ENCODE data around the gene MYO5B.
"Not testable (repeated sequence)": the region's sequence is repeated elsewhere in the genome, so short reads cannot be mapped to it uniquely, and the experiment has no call there.

Gene MYO5B

GRCh38 chr18:49834258-49834657 is 360.7 kb downstream of the MYO5B start:
- no peak for DNase-seq (ENCODE audit: low spot score)

- DNase-seq (ENCODE audit: low spot score), result no peak
Measured at GRCh38 chr18:49833814-49834213, 361.1 kb downstream of the MYO5B start.

GRCh38 chr18:49832221-49832647 is 362.7 kb downstream of the MYO5B start:
- no peak for DNase-seq (ENCODE audit: low spot score)

- DNase-seq (ENCODE audit: low spot score), result no peak
Measured at GRCh38 chr18:49827996-49828395, 367.0 kb downstream of the MYO5B start.

GRCh38 chr18:49819823-49820671 is 374.9 kb downstream of the MYO5B start:
- DNase-seq (ENCODE audit: low spot score), result no peak

- DNase-seq (ENCODE audit: low spot score), result no peak
Measured at GRCh38 chr18:49819071-49819662, 375.8 kb downstream of the MYO5B start.

- no peak for DNase-seq (ENCODE audit: low spot score)
Measured at GRCh38 chr18:49817947-49818346, 377.0 kb downstream of the MYO5B start.

- DNase-seq (ENCODE audit: low spot score), result no peak
Measured at GRCh38 chr18:49815927-49816326, 379.0 kb downstream of the MYO5B start.

GRCh38 chr18:49814147-49814499 is 380.8 kb downstream of the MYO5B start:
- peak; percentile 67 for DNase-seq (ENCODE audit: low spot score)

- peak; percentile 91 for DNase-seq (ENCODE audit: low spot score)
Measured at GRCh38 chr18:49813319-49814146, 381.4 kb downstream of the MYO5B start, which contains the start of gene ACAA2. TSS of gene ACAA2 (minus strand) at chr18:49813533. CDS start at chr18:49813484, 49 bp downstream.

GRCh38 chr18:49813069-49813318 is 382.0 kb downstream of the MYO5B start:
- DNase-seq (ENCODE audit: low spot score), result peak; percentile 52

- DNase-seq (ENCODE audit: low spot score), result no peak
Measured at GRCh38 chr18:49812286-49813068, 382.5 kb downstream of the MYO5B start.

- DNase-seq (ENCODE audit: low spot score), result no peak
Measured at GRCh38 chr18:49811151-49811938, 383.6 kb downstream of the MYO5B start.

- not testable (repeated sequence) for DNase-seq (ENCODE audit: low spot score)
Measured at GRCh38 chr18:49808553-49809191, 386.3 kb downstream of the MYO5B start.

- DNase-seq (ENCODE audit: low spot score), result no peak
Measured at GRCh38 chr18:49804096-49804495, 390.9 kb downstream of the MYO5B start.

GRCh38 chr18:49802623-49803022 is 392.3 kb downstream of the MYO5B start:
- no peak for DNase-seq (ENCODE audit: low spot score)

- DNase-seq (ENCODE audit: low spot score), result not testable (repeated sequence)
Measured at GRCh38 chr18:49800491-49800890, 394.5 kb downstream of the MYO5B start.

- DNase-seq (ENCODE audit: low spot score), result not testable (repeated sequence)
Measured at GRCh38 chr18:49799806-49800205, 395.1 kb downstream of the MYO5B start.

GRCh38 chr18:49798001-49798400 is 396.9 kb downstream of the MYO5B start:
- no peak for DNase-seq (ENCODE audit: low spot score)

- no peak for DNase-seq (ENCODE audit: low spot score)
Measured at GRCh38 chr18:49795612-49796552, 399.1 kb downstream of the MYO5B start.
